Osteocyte (in vitro differentiated cells): Measurements from ENCODE around the gene SART3. TPM values are rescaled to one million over a fixed set of nuclear protein-coding genes. Genes with fewer than 3 reads are reported as not detected.
"Not testable (repeated sequence)": the region's sequence is repeated elsewhere in the genome, so short reads cannot be mapped to it uniquely, and the experiment has no call there.

ENCODE experiments used
- DNase-seq: peaks from one replicate; pipeline ENCODE4 v3.0.0; 2021; ENCODE audit warnings: mixed read lengths; ENCODE audit not compliant: unreplicated experiment; ENCODE audit errors: extremely low spot score
- H3K27ac Mint-ChIP-seq: one replicate; pipeline ENCODE4 v1.8.0; 2021; ENCODE audit warnings: mild to moderate bottlenecking, mixed read lengths; ENCODE audit not compliant: unreplicated experiment
- H3K27me3 Mint-ChIP-seq: one replicate; pipeline ENCODE4 v1.8.0; 2021; ENCODE audit warnings: mixed read lengths; ENCODE audit not compliant: unreplicated experiment
- H3K36me3 Mint-ChIP-seq: one replicate; pipeline ENCODE4 v1.8.0; 2021; ENCODE audit warnings: mixed read lengths; ENCODE audit not compliant: unreplicated experiment
- H3K4me1 Mint-ChIP-seq: one replicate; pipeline ENCODE4 v1.8.0; 2021; ENCODE audit warnings: mixed read lengths; ENCODE audit not compliant: unreplicated experiment
- H3K4me3 Mint-ChIP-seq: one replicate; pipeline ENCODE4 v1.8.0; 2021; ENCODE audit warnings: mild to moderate bottlenecking, moderate library complexity, mixed read lengths; ENCODE audit not compliant: unreplicated experiment
- H3K9me3 Mint-ChIP-seq: one replicate; pipeline ENCODE4 v1.8.0; 2021; ENCODE audit warnings: mixed read lengths; ENCODE audit not compliant: unreplicated experiment
- CTCF ChIP-seq: fragments of 200-600 bp; sonication (generic); IDR thresholded peaks from 2 replicates; pipeline ENCODE4 v1.5.0; 2021; ENCODE audit warnings: antibody characterized with exemption, mild to moderate bottlenecking, moderate library complexity
- total RNA-seq: library from RNA; stranded (reverse); gene quantifications from 2 replicates; pipeline ENCODE4 v1.2.1, GENCODE V29; 2021

Gene SART3
- total RNA-seq, 1 donor from 2014 or later: 47.2 TPM

DNA sequence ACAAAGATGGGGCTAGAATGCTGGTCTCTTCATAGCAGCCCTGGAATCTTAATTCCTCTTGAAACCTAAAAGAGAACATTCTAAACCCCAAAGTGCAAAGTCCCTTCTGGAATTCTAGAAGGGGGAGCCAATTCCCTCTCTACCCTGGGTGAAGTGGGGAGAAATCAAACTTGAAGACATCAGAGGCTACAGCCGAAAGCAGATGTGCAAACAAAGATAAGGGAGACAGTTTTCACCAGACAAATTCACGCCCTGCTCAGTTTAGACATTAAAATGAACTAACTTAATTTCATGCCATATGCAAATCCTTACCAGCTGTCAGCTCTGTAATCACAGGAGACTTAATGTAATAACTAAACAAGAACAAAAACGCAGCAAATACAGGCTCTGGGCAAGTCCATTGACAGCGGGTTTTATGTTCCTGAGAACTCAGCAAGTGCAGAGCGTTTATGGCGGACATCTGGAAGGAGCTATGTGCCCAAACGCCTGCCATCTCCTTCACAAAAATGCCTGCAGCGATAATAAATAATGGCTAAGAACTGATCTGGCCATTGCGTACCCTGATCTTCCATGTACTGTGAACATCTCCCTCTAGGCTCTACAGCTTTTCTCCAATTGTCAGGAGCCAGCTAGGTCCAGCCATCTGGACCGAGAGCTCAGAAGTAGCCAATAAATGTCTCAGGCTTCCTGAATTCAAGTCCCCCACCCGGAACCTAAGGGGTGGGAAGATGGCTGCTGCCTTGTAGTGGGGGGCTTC lies 65.0 kb downstream of the SART3 start:
- Mint-ChIP-seq H3K36me3 (no peaks in the 10 kb centered on the region), H3K4me3 (no peak overlapping the region), H3K9me3 (no peaks in the 10 kb centered on the region), H3K4me1 (no peaks in the 10 kb centered on the region), H3K27ac (no peak overlapping the region), H3K27me3 (peaks cover 24% of the 10 kb centered on the region)
- no peak for DNase-seq
- no peak for TF ChIP-seq CTCF

- Mint-ChIP-seq H3K27me3 (peaks cover 25% of the 10 kb centered on the region), H3K36me3 (no peaks in the 10 kb centered on the region), H3K9me3 (no peaks in the 10 kb centered on the region), H3K4me1 (no peaks in the 10 kb centered on the region), H3K4me3 (no peak overlapping the region), H3K27ac (no peak overlapping the region)
- TF ChIP-seq CTCF: peak; percentile 61
- no peak for DNase-seq
Measured at GRCh38 chr12:108495054-108495453, 65.9 kb downstream of the SART3 start.

GRCh38 chr12:108491256-108491655 lies 69.7 kb downstream of the SART3 start:
- no peak for TF ChIP-seq CTCF
- Mint-ChIP-seq H3K9me3 (peaks cover 5% of the 10 kb centered on the region), H3K4me1 (no peaks in the 10 kb centered on the region), H3K36me3 (no peaks in the 10 kb centered on the region), H3K27me3 (peaks cover 23% of the 10 kb centered on the region), H3K27ac (no peak overlapping the region), H3K4me3 (no peak overlapping the region)
- DNase-seq: no peak

GRCh38 chr12:108487029-108487428 lies 73.9 kb downstream of the SART3 start:
- H3K27ac Mint-ChIP-seq, H3K9me3 Mint-ChIP-seq, H3K36me3 Mint-ChIP-seq, H3K4me1 Mint-ChIP-seq, H3K4me3 Mint-ChIP-seq, DNase-seq: not testable (repeated sequence)
- H3K27me3 Mint-ChIP-seq: peaks cover 21% of the 10 kb centered on the region

DNA sequence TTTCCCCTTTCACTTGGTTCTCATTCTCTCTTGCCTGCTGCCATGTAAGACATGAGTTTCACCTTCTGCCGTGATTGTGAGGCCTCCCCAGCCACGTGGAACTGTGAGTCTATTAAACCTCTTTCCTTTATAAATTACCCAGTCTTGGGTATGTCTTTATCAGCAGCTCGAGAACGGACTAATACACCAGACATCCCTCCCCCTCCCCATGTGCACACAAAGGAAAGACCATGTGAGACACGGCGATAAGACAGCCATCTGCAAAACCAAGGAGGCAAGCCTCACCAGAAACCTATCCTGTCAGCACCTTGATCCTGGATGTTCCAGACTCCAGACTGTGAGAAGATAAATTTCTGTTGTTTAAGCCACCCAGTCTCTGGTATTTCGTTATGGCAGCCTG lies 75.6 kb downstream of the SART3 start:
- H3K36me3 Mint-ChIP-seq: not testable (repeated sequence)
- peaks cover 16% of the 10 kb centered on the region for H3K27me3 Mint-ChIP-seq

GRCh38 chr12:108484845-108485244 lies 76.1 kb downstream of the SART3 start:
- H3K27ac Mint-ChIP-seq: no peak overlapping the region
- no peaks in the 10 kb centered on the region for H3K36me3 Mint-ChIP-seq

More for the DNA sequence above, 75.6 kb downstream of the SART3 start:
- H3K4me1 Mint-ChIP-seq, DNase-seq, H3K27ac Mint-ChIP-seq, H3K4me3 Mint-ChIP-seq, H3K9me3 Mint-ChIP-seq: not testable (repeated sequence)

More at GRCh38 chr12:108484845-108485244, 76.1 kb downstream of the SART3 start:
- Mint-ChIP-seq H3K4me1 (peaks cover 4% of the 10 kb centered on the region), H3K4me3 (no peak overlapping the region), H3K27me3 (peaks cover 16% of the 10 kb centered on the region), H3K9me3 (peaks cover 5% of the 10 kb centered on the region)
- no peak for DNase-seq
- TF ChIP-seq CTCF: no peak
